Smooth muscle cell (in vitro differentiated cells): ENCODE results near the gene DLG2. TPM values are rescaled to one million over a fixed set of nuclear protein-coding genes. Genes with fewer than 3 reads are reported as not detected.
"Not testable (repeated sequence)": the region's sequence is repeated elsewhere in the genome, so short reads cannot be mapped to it uniquely, and the experiment has no call there.

ENCODE experiments used
- DNase-seq: peaks from one replicate; lab custom pipeline; 2025; ENCODE audit not compliant: unreplicated experiment; lab: John Stamatoyannopoulos, UW
- H2AFZ ChIP-seq: fragments of 200-600 bp; sonication (generic); 2 replicates; pipeline ENCODE4 v1.6.0; 2016; ENCODE audit warnings: antibody characterized with exemption, low read depth, mild to moderate bottlenecking
- H3F3A ChIP-seq: fragments of 200-600 bp; sonication (generic); 2 replicates; pipeline ENCODE4 v1.6.0; 2017; ENCODE audit warnings: antibody characterized with exemption, low read depth
- H3K27ac ChIP-seq: fragments of 200-600 bp; sonication (generic); 2 replicates; pipeline ENCODE4 v1.5.1; 2016; ENCODE audit warnings: low read depth, mild to moderate bottlenecking
- H3K27me3 ChIP-seq: fragments of 200-600 bp; sonication (generic); 2 replicates; pipeline ENCODE4 v1.6.1; 2016; ENCODE audit warnings: low read depth, mild to moderate bottlenecking
- H3K36me3 ChIP-seq: fragments of 200-600 bp; sonication (generic); 2 replicates; pipeline ENCODE4 v1.5.1; 2016; ENCODE audit warnings: low read depth
- H3K4me1 ChIP-seq: fragments of 200-600 bp; sonication (generic); 2 replicates; pipeline ENCODE4 v1.5.1; 2016; ENCODE audit warnings: low read depth
- H3K4me2 ChIP-seq: fragments of 200-600 bp; sonication (generic); 2 replicates; pipeline ENCODE4 v1.6.0; 2016; ENCODE audit warnings: mild to moderate bottlenecking
- H3K4me3 ChIP-seq: fragments of 200-600 bp; sonication (generic); 2 replicates; pipeline ENCODE4 v1.5.1; 2016; ENCODE audit warnings: mild to moderate bottlenecking
- H3K79me2 ChIP-seq: fragments of 200-600 bp; sonication (generic); 2 replicates; pipeline ENCODE4 v1.6.0; 2016; ENCODE audit warnings: low read depth, mild to moderate bottlenecking
- H3K9ac ChIP-seq: fragments of 200-600 bp; sonication (generic); 2 replicates; pipeline ENCODE4 v1.6.0; 2016; ENCODE audit warnings: low read depth
- H3K9me3 ChIP-seq: fragments of 200-600 bp; sonication (generic); replicated peaks from 2 replicates; pipeline ENCODE4 v1.5.1; 2016; ENCODE audit warnings: low read depth
- H4K20me1 ChIP-seq: fragments of 200-600 bp; sonication (generic); 2 replicates; pipeline ENCODE4 v1.6.0; 2016; ENCODE audit warnings: low read depth
- WGBS: methylation state at CpG from one replicate; pipeline ENCODE4 v1.1.7; 2016; ENCODE audit warnings: low lambda C conversion rate; 5-methylcytosine and 5-hydroxymethylcytosine counted together
- polyA plus RNA-seq: library from polyadenylated mRNA; unstranded; fragments of >200 nt; fragmentation: Nextera tagmentation; extraction: Ambion mirVana; gene quantifications from 2 replicates; pipeline ENCODE4 v1.2.1, GENCODE V29; 2016
- total RNA-seq: library from RNA; depleted of rRNA; stranded (reverse); fragments of >200 nt; gene quantifications from 2 replicates; pipeline ENCODE4 v1.2.3, GENCODE V29; 2014
- TF ChIP-seq, protein P1 (sequence below): fragments of 200-600 bp; sonication (generic); IDR thresholded peaks from 2 replicates; pipeline ENCODE4 v1.5.1; 2017; ENCODE audit warnings: borderline replicate concordance, mild to moderate bottlenecking, antibody characterized with exemption; ENCODE audit not compliant: insufficient read depth, poor library complexity, severe bottlenecking

The DLG2 gene
- total and polyA plus RNA-seq, 2 experiments from 2014 or later, result 0.74 to 1.1 TPM

DNA sequence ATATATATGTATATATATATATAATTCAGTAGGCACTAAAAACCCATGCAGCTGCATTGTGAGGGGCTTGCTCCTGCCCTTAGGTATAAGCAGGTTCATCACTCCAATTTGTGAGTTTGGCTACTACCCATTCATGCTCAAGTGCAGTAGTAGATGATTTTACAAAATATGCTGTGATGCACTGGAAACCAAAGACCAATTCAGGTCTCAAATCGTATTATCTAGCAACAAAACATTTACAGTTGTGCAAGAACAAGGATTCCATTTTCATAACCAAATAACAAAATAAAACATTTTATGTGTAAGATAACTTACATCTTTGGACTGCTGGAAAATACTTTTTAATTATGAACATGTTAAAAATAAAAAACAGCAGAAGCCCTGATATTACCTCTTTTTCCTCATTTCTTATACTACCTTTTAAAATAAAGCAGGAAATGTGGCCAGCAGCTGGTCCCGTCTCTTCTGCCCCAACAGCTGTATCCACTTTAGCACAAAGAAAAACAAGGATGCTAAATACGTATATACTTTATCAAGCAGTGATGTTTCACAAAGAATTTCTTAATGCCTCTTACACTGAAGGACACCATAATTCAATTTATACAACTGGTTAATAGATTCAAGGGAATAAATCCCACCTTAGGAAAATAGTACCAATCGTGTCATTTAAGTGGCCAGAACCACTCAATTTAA lies 35.0 kb upstream of the DLG2 start:
- TF ChIP-seq, protein P1, sequence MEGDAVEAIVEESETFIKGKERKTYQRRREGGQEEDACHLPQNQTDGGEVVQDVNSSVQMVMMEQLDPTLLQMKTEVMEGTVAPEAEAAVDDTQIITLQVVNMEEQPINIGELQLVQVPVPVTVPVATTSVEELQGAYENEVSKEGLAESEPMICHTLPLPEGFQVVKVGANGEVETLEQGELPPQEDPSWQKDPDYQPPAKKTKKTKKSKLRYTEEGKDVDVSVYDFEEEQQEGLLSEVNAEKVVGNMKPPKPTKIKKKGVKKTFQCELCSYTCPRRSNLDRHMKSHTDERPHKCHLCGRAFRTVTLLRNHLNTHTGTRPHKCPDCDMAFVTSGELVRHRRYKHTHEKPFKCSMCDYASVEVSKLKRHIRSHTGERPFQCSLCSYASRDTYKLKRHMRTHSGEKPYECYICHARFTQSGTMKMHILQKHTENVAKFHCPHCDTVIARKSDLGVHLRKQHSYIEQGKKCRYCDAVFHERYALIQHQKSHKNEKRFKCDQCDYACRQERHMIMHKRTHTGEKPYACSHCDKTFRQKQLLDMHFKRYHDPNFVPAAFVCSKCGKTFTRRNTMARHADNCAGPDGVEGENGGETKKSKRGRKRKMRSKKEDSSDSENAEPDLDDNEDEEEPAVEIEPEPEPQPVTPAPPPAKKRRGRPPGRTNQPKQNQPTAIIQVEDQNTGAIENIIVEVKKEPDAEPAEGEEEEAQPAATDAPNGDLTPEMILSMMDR, result no peak
- WGBS, result 28% methylated on average over 4 of the region's 4 CpGs
- no peaks in the 10 kb centered on the region for H3K9me3 ChIP-seq
- peaks cover 70% of the 10 kb centered on the region for H3K79me2 ChIP-seq
- H4K20me1 ChIP-seq, result peaks cover 73% of the 10 kb centered on the region
- H3K4me3 ChIP-seq, result peak overlapping the region; percentile 94
- peak overlapping the region; percentile 97 for H3K9ac ChIP-seq
- peaks cover 9% of the 10 kb centered on the region for H3K36me3 ChIP-seq
- peak overlapping the region; percentile 97 for H3K4me2 ChIP-seq
- no peaks in the 10 kb centered on the region for H3K27me3 ChIP-seq
- H3F3A ChIP-seq, result peaks cover 17% of the 10 kb centered on the region
- H3K27ac ChIP-seq, result peak overlapping the region; percentile 13
- H2AFZ ChIP-seq, result no peak overlapping the region
- no peak for DNase-seq
- peaks cover 50% of the 10 kb centered on the region for H3K4me1 ChIP-seq

GRCh38 chr11:85658180-85658579 lies 31.0 kb upstream of the DLG2 start:
- H3K79me2 ChIP-seq, result peaks cover 68% of the 10 kb centered on the region
- peaks cover 45% of the 10 kb centered on the region for H3K4me1 ChIP-seq
- no peak overlapping the region for H3K9ac ChIP-seq
- no peak for DNase-seq
- no peak overlapping the region for H3K4me2 ChIP-seq
- H4K20me1 ChIP-seq, result peaks cover 81% of the 10 kb centered on the region
- H3K27me3 ChIP-seq, result no peaks in the 10 kb centered on the region
- H3K36me3 ChIP-seq, result peaks cover 19% of the 10 kb centered on the region
- WGBS, result 78% methylated on average over 1 of the region's 1 CpG
- no peaks in the 10 kb centered on the region for H3K9me3 ChIP-seq
- H3K4me3 ChIP-seq, result no peak overlapping the region
- peaks cover 32% of the 10 kb centered on the region for H3F3A ChIP-seq
- TF ChIP-seq, protein P1, result no peak
- H3K27ac ChIP-seq, result peak overlapping the region; percentile 45
- no peak overlapping the region for H2AFZ ChIP-seq

GRCh38 chr11:85656777-85657176 lies 29.6 kb upstream of the DLG2 start:
- Histone ChIP-seq H3K9me3 (no peaks in the 10 kb centered on the region), H2AFZ (no peak overlapping the region), H3K36me3 (peaks cover 19% of the 10 kb centered on the region), H3K27ac (peak overlapping the region; percentile 34), H3F3A (peaks cover 32% of the 10 kb centered on the region), H3K4me3 (no peak overlapping the region), H4K20me1 (peaks cover 67% of the 10 kb centered on the region), H3K79me2 (peaks cover 54% of the 10 kb centered on the region), H3K4me1 (peaks cover 31% of the 10 kb centered on the region), H3K27me3 (no peaks in the 10 kb centered on the region), H3K9ac (no peak overlapping the region), H3K4me2 (no peak overlapping the region)
- 97% methylated on average over 1 of the region's 1 CpG for WGBS
- TF ChIP-seq, protein P1, result no peak
- DNase-seq, result no peak

DNA sequence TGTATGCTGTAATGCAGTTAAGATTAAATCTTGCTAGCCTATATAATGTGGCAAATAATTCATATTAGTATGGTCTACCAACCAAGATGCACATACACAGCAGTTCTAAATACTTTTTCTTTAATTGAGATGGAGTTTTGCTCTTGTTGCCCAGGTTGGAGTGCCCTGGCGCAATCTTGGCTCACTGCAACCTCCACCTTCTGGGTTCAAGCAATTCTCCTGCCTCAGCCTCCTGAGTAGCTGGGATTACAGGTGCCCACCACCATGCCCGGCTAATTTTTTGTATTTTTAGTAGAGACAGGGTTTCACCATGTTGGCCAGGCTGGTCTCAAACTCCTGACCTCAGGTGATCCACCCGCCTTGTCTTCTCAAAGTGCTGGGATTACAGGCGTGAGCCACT lies 27.2 kb upstream of the DLG2 start:
- peaks cover 30% of the 10 kb centered on the region for H3K79me2 ChIP-seq
- H3K9ac ChIP-seq, H3K27me3 ChIP-seq, H3K4me2 ChIP-seq, DNase-seq, H2AFZ ChIP-seq, H3K4me1 ChIP-seq, H3K4me3 ChIP-seq, H3K9me3 ChIP-seq, H3K27ac ChIP-seq: not testable (repeated sequence)
- WGBS, result 99% methylated on average over 4 of the region's 4 CpGs
- H4K20me1 ChIP-seq, result peaks cover 43% of the 10 kb centered on the region
- peaks cover 19% of the 10 kb centered on the region for H3K36me3 ChIP-seq
- peaks cover 26% of the 10 kb centered on the region for H3F3A ChIP-seq
